Measurements from ENCODE around the gene RALY. TPM values are rescaled to one million over a fixed set of nuclear protein-coding genes. Genes with fewer than 3 reads are reported as not detected.

Gene RALY
- total RNA-seq, 1 experiment from 2014 or later, result 275 TPM

DNA sequence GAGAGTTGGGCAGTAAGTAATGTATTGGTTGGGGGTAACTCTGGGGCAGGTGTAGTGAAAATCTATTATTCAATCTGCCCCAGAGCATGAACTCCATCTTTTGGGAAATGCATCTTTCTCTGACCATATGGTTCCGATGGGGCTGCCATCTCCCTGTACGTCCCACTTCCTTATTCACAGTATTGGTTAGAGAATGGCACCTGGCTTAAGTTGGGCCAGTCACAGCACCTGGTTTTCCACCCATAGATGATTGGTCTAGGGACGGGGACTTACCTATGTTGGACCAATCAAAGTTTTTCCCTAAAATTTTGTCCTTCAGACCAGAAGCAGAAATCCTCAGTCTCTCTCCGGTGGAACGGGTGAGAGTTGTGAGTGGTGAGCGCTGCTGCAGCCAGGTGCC, 2.2 kb upstream of the RALY start:
- TF ChIP-seq, protein P1, sequence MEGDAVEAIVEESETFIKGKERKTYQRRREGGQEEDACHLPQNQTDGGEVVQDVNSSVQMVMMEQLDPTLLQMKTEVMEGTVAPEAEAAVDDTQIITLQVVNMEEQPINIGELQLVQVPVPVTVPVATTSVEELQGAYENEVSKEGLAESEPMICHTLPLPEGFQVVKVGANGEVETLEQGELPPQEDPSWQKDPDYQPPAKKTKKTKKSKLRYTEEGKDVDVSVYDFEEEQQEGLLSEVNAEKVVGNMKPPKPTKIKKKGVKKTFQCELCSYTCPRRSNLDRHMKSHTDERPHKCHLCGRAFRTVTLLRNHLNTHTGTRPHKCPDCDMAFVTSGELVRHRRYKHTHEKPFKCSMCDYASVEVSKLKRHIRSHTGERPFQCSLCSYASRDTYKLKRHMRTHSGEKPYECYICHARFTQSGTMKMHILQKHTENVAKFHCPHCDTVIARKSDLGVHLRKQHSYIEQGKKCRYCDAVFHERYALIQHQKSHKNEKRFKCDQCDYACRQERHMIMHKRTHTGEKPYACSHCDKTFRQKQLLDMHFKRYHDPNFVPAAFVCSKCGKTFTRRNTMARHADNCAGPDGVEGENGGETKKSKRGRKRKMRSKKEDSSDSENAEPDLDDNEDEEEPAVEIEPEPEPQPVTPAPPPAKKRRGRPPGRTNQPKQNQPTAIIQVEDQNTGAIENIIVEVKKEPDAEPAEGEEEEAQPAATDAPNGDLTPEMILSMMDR (IDR thresholded peaks at IDR 0.05; ENCODE audit: unreplicated experiment), result no peak
- Mint-ChIP-seq H3K9me3 (ENCODE audit: low read depth, unreplicated experiment) (no peaks in the 10 kb centered on the region), H3K27ac (ENCODE audit: unreplicated experiment) (no peak overlapping the region), H3K4me1 (ENCODE audit: low read depth, unreplicated experiment) (peaks cover 26% of the 10 kb centered on the region), H3K27me3 (ENCODE audit: unreplicated experiment) (no peaks in the 10 kb centered on the region), H3K36me3 (ENCODE audit: insufficient read depth, unreplicated experiment) (peaks cover 54% of the 10 kb centered on the region), H3K4me3 (ENCODE audit: low read depth, unreplicated experiment) (peak overlapping the region; percentile 82)
- BruUV-seq (replicated peaks), result no TSS peak
- CTCF ChIA-PET, result interaction anchor here (0.9 to 1.1 kb wide), 2 partner anchors 9 to 36 kb away, joined by 4 read pairs; no protein-coding TSS in a partner anchor
- intact Hi-C loops (cut with micrococcal nuclease; ENCODE audit: unreplicated experiment), result loop anchor here (5.0 kb wide), 1 partner anchor 194 kb away; no protein-coding TSS in a partner anchor
- no peak for DNase-seq

DNA sequence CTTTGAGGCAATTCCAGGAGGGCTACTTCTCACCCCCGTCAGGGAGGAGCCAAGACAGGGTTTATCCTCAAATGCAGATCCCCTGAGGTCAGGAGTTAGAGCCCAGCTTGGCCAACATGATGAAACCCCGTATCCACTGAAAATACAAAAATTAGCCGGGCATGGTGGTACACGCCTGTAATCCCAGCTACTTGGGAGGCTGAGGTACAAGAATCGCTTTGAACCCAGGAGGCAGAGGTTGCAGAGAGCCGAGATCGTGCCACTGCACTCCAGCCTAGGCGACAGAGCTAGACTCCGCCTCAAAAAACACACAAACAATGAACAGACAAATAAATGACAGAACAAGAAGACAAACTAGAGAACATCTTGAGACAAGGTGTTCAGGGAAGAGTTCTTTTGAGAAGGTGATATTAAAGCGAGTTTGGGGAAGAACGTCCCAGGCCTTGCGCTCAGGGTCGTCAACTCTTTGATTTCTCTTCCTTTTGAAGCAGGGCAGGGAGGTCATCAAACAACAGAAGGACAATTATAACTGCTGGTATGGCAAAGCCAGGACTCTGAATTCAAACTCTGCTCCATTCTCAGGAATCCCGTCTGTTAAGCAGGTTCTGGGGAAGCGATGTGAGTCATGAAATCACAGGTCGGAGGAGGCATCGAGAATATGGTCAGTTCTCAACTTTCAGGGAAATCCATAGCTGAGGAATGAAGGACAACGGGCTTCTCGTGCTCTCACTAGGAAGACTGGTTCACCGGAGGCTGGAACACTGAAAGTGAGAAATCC, 1.4 kb upstream of the RALY start:
- DNase-seq, result no peak
- Mint-ChIP-seq H3K4me1 (ENCODE audit: low read depth, unreplicated experiment) (peaks cover 35% of the 10 kb centered on the region), H3K36me3 (ENCODE audit: insufficient read depth, unreplicated experiment) (peaks cover 54% of the 10 kb centered on the region), H3K27me3 (ENCODE audit: unreplicated experiment) (no peaks in the 10 kb centered on the region), H3K9me3 (ENCODE audit: low read depth, unreplicated experiment) (no peaks in the 10 kb centered on the region), H3K4me3 (ENCODE audit: low read depth, unreplicated experiment) (peak overlapping the region; percentile 82), H3K27ac (ENCODE audit: unreplicated experiment) (peak overlapping the region; percentile 82)
- BruUV-seq (replicated peaks), result TSS peak; percentile 80
- CTCF ChIA-PET, result interaction anchor here (0.5 to 2.0 kb wide), 16 partner anchors 9 to 889 kb away, joined by 3 to 11 read pairs (median 4); partner anchors contain the start of gene EIF2S2
- intact Hi-C loops (cut with micrococcal nuclease; ENCODE audit: unreplicated experiment), result loop anchor here (5.0 kb wide), 1 partner anchor 195 kb away; no protein-coding TSS in a partner anchor
- TF ChIP-seq, protein P1 (IDR thresholded peaks at IDR 0.05; ENCODE audit: unreplicated experiment), result no peak

DNA sequence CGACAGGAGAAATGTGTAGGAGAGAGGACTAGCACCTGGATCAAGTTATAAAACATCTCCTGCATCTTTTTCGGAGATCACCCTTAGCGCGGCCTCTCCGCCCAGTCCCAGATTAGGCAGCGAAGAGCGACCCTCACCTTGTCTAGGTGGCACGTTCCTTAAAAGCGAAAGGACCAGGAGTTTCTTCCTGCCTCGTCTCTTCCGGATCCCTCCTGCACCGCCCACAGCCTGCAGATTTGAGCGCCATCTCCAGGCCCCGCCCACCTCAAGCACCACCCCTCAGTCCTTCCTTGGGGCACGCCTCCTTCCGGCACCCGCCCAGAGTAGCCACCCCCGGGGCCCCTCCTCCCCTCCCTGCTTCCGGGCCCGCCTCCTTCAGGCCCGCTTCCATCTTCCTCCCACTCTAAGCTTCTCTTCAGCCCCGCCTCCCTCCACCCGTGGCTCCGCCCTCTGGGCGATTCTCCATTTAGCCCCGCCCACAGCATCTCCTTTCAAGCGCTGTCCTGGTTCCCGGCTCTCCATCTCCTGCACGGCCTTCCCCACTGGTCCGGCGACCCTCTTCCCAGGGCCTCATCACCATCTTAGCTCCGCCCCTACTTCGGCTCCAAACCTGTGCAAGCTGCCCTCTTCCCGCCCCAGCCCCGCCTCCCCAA, 662 bp upstream of the RALY start:
- TF ChIP-seq, protein P1 (IDR thresholded peaks at IDR 0.05; ENCODE audit: unreplicated experiment), result no peak
- peak; percentile 100 for DNase-seq
- H3K36me3 Mint-ChIP-seq (ENCODE audit: insufficient read depth, unreplicated experiment), result peaks cover 54% of the 10 kb centered on the region
- no peaks in the 10 kb centered on the region for H3K27me3 Mint-ChIP-seq (ENCODE audit: unreplicated experiment)
- intact Hi-C loops (cut with micrococcal nuclease; ENCODE audit: unreplicated experiment), result loop anchor here (5.0 kb wide), 1 partner anchor 196 kb away; no protein-coding TSS in a partner anchor
- no TSS peak for BruUV-seq (replicated peaks)
- H3K27ac Mint-ChIP-seq (ENCODE audit: unreplicated experiment), result peak overlapping the region; percentile 82
- peak overlapping the region; percentile 82 for H3K4me3 Mint-ChIP-seq (ENCODE audit: low read depth, unreplicated experiment)
- CTCF ChIA-PET, result interaction anchor here (0.6 to 2.0 kb wide), 25 partner anchors 11 to 694 kb away, joined by 3 to 11 read pairs (median 3); partner anchors contain the start of gene EIF2S2
- peaks cover 42% of the 10 kb centered on the region for H3K4me1 Mint-ChIP-seq (ENCODE audit: low read depth, unreplicated experiment)
- no peaks in the 10 kb centered on the region for H3K9me3 Mint-ChIP-seq (ENCODE audit: low read depth, unreplicated experiment)

DNA sequence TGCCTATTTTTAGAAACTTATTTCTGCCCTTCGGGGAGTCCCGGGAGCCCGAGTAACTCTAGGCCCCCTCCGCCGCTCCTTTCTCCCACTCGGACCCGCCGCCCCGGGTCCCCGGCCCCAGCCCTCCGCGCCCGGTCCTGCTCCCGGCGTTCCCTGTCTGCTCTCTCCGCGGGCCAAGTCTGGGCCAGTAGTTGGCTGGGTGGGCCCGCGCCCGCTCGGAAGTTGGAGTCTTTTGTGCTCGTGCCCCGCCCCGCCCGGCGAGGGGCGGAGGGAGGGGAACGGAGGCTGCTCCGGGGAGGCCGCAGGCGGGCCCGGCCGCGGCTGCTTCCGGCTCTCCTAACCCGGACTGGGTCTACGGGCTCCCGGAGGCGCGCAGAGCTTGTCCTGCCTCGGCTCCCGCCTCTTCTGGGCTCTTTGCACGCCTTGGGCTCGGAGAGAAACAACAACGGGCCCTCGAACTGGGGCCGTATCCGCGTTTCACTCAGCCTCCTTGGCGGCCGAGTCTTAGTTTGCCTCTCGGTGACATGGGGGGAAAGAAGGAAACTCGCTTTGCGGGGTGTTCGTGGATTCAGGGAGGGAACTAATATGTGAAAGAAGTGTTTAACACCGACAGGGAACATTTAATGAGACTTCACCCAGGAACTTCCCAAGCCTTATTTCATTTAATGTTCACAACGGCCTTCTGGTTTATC, 657 bp downstream of the RALY start:
- Mint-ChIP-seq H3K27ac (ENCODE audit: unreplicated experiment) (peak overlapping the region; percentile 82), H3K36me3 (ENCODE audit: insufficient read depth, unreplicated experiment) (peaks cover 54% of the 10 kb centered on the region), H3K27me3 (ENCODE audit: unreplicated experiment) (no peaks in the 10 kb centered on the region), H3K4me3 (ENCODE audit: low read depth, unreplicated experiment) (peak overlapping the region; percentile 82), H3K9me3 (ENCODE audit: low read depth, unreplicated experiment) (no peaks in the 10 kb centered on the region), H3K4me1 (ENCODE audit: low read depth, unreplicated experiment) (peaks cover 55% of the 10 kb centered on the region)
- TF ChIP-seq, protein P1 (IDR thresholded peaks at IDR 0.05; ENCODE audit: unreplicated experiment), result no peak
- intact Hi-C loops (cut with micrococcal nuclease; ENCODE audit: unreplicated experiment), result loop anchor here (5.0 kb wide), 1 partner anchor 197 kb away; no protein-coding TSS in a partner anchor
- CTCF ChIA-PET, result interaction anchor here (0.6 to 2.0 kb wide), 3 partner anchors 28 to 1445 kb away, joined by 3 to 4 read pairs (median 4); no protein-coding TSS in a partner anchor
- peak; percentile 91 for DNase-seq
- no TSS peak for BruUV-seq (replicated peaks)

Data from Calu3 (cell line).